ENCODE measurements around the gene MEPCE. TPM values are rescaled to one million over a fixed set of nuclear protein-coding genes. Genes with fewer than 3 reads are reported as not detected.

MEPCE gene
- total and polyA plus RNA-seq, 2 of the 8 experiments (the other 6 are each of a cell fraction or from before 2014, with no cell fraction given) = 22.8 to 48.8 TPM

- Histone ChIP-seq H4K91ac (replicated peaks; ENCODE audit: insufficient read length, low read length) (no peak overlapping the region), H3K18ac (ENCODE audit: extremely low read depth, low read length) (no peak overlapping the region), H3K4me1 (replicated peaks in 1 of 4; ENCODE audit: control insufficient read depth in 3 of 4, insufficient read depth in 4 of 4, low read length in 3 of 4) (peaks cover 0 to 18% (median 9%) of the 10 kb centered on the region in 4 experiments; a peak in 6 of 7 replicates), H4K20me1 (replicated peaks in 1 of 2; ENCODE audit: control insufficient read depth in 1 of 2, insufficient read depth in 2 of 2, low read length in 2 of 2) (no peaks in the 10 kb centered on the region), H2AFZ (ENCODE audit: low read length) (no peak overlapping the region), H3K56ac (replicated peaks; ENCODE audit: insufficient read length, low read depth, low read length) (no peak overlapping the region), H3K9me3 (ENCODE audit: insufficient read depth in 2 of 2, low read depth in 1 of 2, low read length in 1 of 2) (no peaks in the 10 kb centered on the region), H2AK5ac (ENCODE audit: low read depth, low read length) (no peak overlapping the region), H4K5ac (ENCODE audit: insufficient read length, low read depth, low read length) (no peak overlapping the region), H3K23me2 (ENCODE audit: low read depth, low read length) (no peaks in the 10 kb centered on the region; the same call in 1 of the 2 replicates), H3K4me3 (ENCODE audit: extremely low read depth in 1 of 4, insufficient read depth in 2 of 4, low read depth in 3 of 4, low read length in 4 of 4) (no peak overlapping the region), H3K79me1 (ENCODE audit: low read depth, low read length) (no peaks in the 10 kb centered on the region; the same call in 1 of the 2 replicates), H3K27ac (ENCODE audit: low read depth, low read length) (no peak overlapping the region), H2BK12ac (ENCODE audit: low read depth, low read length) (0 out of 2 replicates have a peak overlapping the region, but pooled peaks have one; percentile 12), H4K8ac (ENCODE audit: extremely low read depth, insufficient read depth, low read length) (no peak overlapping the region; the same call in 1 of the 2 replicates), H3K14ac (ENCODE audit: insufficient read length) (no peak overlapping the region), H3K4ac (replicated peaks; ENCODE audit: insufficient read length, low read depth, low read length) (no peak overlapping the region), H3K9ac (replicated peaks in 1 of 4; ENCODE audit: extremely low read depth in 1 of 4, low read depth in 3 of 4, low read length in 3 of 4) (no peak overlapping the region), H2BK20ac (ENCODE audit: low read length) (no peak overlapping the region), H3K27me3 (replicated peaks in 1 of 4; ENCODE audit: control insufficient read depth in 3 of 4, extremely low read depth in 1 of 4, insufficient read depth in 3 of 4, low read length in 3 of 4) (no peaks in the 10 kb centered on the region), H2BK15ac (ENCODE audit: low read length) (no peak overlapping the region), H3K79me2 (ENCODE audit: control insufficient read depth in 1 of 2, insufficient read depth in 2 of 2, low read length in 2 of 2) (no peaks in the 10 kb centered on the region), H3K23ac (ENCODE audit: insufficient read length) (no peak overlapping the region), H3K36me3 (ENCODE audit: control insufficient read depth in 2 of 4, insufficient read depth in 4 of 4, low read length in 3 of 4) (peaks cover 0 to 3% (median 0%) of the 10 kb centered on the region in 4 experiments; a peak in 1 of 8 replicates), H2BK120ac (replicated peaks; ENCODE audit: low read depth, low read length) (no peak overlapping the region), H2BK5ac (ENCODE audit: low read depth, low read length) (no peak overlapping the region), H3K4me2 (ENCODE audit: insufficient read depth in 1 of 2, low read depth in 2 of 2, low read length in 2 of 2) (no peak overlapping the region)
- ChIA-PET CTCF (ENCODE audit: partially characterized antibody) (interaction anchor here (1.4 to 3.6 kb wide), 3 partner anchors 10 to 87 kb away, joined by 4 to 46 read pairs (median 7); no protein-coding TSS in a partner anchor), POLR2A (ENCODE audit: partially characterized antibody) (no interaction called here)
- TF ChIP-seq E2F6 (IDR thresholded peaks at IDR 0.05) (peak; percentile 72), RNF2 (IDR thresholded peaks at IDR 0.05; ENCODE audit: borderline replicate concordance, low read depth, low read length, missing control alignments, poor library complexity, severe bottlenecking) (no peak)
- 83% methylated on average over 5 of the region's 16 CpGs; no CpG with 5 or more reads in 1 of the 2 experiments for WGBS, 2 experiments (ENCODE audit: extremely low coverage in 1 of 2, insufficient coverage in 1 of 2, insufficient read length in 1 of 2, insufficient replicate concordance in 2 of 2, low coverage in 1 of 2, low lambda C conversion rate in 2 of 2, missing lambda C conversion rate in 1 of 2)
- FAIRE-seq (no peak), DNase-seq (ENCODE audit: low read depth in 1 of 2, low spot score in 2 of 2) (no peak)
Observed at GRCh38 chr7:100472121-100472851, 42.7 kb downstream of the MEPCE start.

Measured in H1 (cell line).